Liver (tissue), 9 donors: Measurements from ENCODE around the gene RB1. TPM values are rescaled to one million over a fixed set of nuclear protein-coding genes. Genes with fewer than 3 reads are reported as not detected.
"Not testable (repeated sequence)": the region's sequence is repeated elsewhere in the genome, so short reads cannot be mapped to it uniquely, and the experiment has no call there.

ENCODE experiments used
- DNase-seq: peaks from one replicate; pipeline ENCODE4 v3.0.0-alpha.2; 2017; ENCODE audit warnings: low spot score
- H3K27ac ChIP-seq, 2 donors: one replicate each; pipeline ENCODE4 v1.7.0; 2013; ENCODE audit warnings: inconsistent platforms in 2 of 2, low read length in 2 of 2, control low read depth in 1 of 2, low read depth in 1 of 2, mild to moderate bottlenecking in 1 of 2
- H3K27me3 ChIP-seq, 4 donors: one replicate each; pipeline versions ENCODE4 v1.6.1 to v1.7.0; 2013; ENCODE audit warnings: low read length in 3 of 4, inconsistent platforms in 1 of 4, mild to moderate bottlenecking in 1 of 4, moderate library complexity in 1 of 4; ENCODE audit not compliant: control insufficient read depth in 4 of 4, insufficient read depth in 4 of 4
- H3K36me3 ChIP-seq, 4 donors: one replicate each; pipeline versions ENCODE4 v1.6.1 to v1.7.0; 2013; ENCODE audit warnings: low read length in 3 of 4, mild to moderate bottlenecking in 3 of 4, low read depth in 1 of 4, moderate library complexity in 1 of 4; ENCODE audit not compliant: control insufficient read depth in 4 of 4, insufficient read depth in 3 of 4
- H3K4me1 ChIP-seq, 4 donors: one replicate each; pipeline versions ENCODE4 v1.6.1 to v1.7.0; 2013; ENCODE audit warnings: low read length in 3 of 4, mild to moderate bottlenecking in 3 of 4, moderate library complexity in 1 of 4; ENCODE audit not compliant: control insufficient read depth in 4 of 4, insufficient read depth in 4 of 4
- H3K4me3 ChIP-seq, 3 donors: one replicate each; pipeline versions ENCODE4 v1.6.1 to v1.7.0; 2013; ENCODE audit warnings: low read length in 3 of 3, control low read depth in 1 of 3, low read depth in 1 of 3, mild to moderate bottlenecking in 1 of 3
- H3K9ac ChIP-seq, 2 donors: one replicate each; pipeline ENCODE4 v1.7.0; 2013; ENCODE audit warnings: low read length in 2 of 2, mild to moderate bottlenecking in 2 of 2, moderate library complexity in 2 of 2, control low read depth in 1 of 2, low read depth in 1 of 2
- H3K9me3 ChIP-seq, 4 donors: one replicate each; pipeline versions ENCODE4 v1.6.1 to v1.7.0; 2013; ENCODE audit warnings: low read length in 3 of 4; ENCODE audit not compliant: control insufficient read depth in 4 of 4
- EGR1 ChIP-seq, 2 donors: IDR thresholded peaks; 2 replicates each; pipeline ENCODE4 v1.6.1; 2016 to 2018; ENCODE audit warnings: antibody characterized with exemption in 2 of 2, low read depth in 2 of 2
- FOXA2 ChIP-seq: IDR thresholded peaks from 2 replicates; pipeline ENCODE4 v1.6.1; 2016; ENCODE audit warnings: antibody characterized with exemption
- GABPA ChIP-seq, 2 donors: IDR thresholded peaks in 1 of 2; conservative IDR thresholded peaks in 1 of 2; 2 replicates each; pipeline ENCODE4 v1.6.1; 2016; ENCODE audit warnings: antibody characterized with exemption in 2 of 2, mild to moderate bottlenecking in 1 of 2, moderate library complexity in 1 of 2
- HNF4G ChIP-seq: IDR thresholded peaks from 2 replicates; pipeline ENCODE4 v1.6.1; 2016; ENCODE audit warnings: antibody characterized with exemption
- JUND ChIP-seq, 2 donors: IDR thresholded peaks; 2 replicates each; pipeline ENCODE4 v1.6.1; 2016; ENCODE audit warnings: antibody characterized with exemption in 2 of 2
- NR2F2 ChIP-seq: IDR thresholded peaks from 2 replicates; pipeline ENCODE4 v1.6.1; 2016; ENCODE audit warnings: antibody characterized with exemption
- REST ChIP-seq: IDR thresholded peaks from 2 replicates; pipeline ENCODE4 v1.6.1; 2016; ENCODE audit warnings: antibody characterized with exemption, mild to moderate bottlenecking
- RXRA ChIP-seq, 2 donors: IDR thresholded peaks; 2 replicates each; pipeline ENCODE4 v1.6.1; 2017 to 2018; ENCODE audit warnings: antibody characterized with exemption in 2 of 2, mild to moderate bottlenecking in 1 of 2
- TAF1 ChIP-seq: conservative IDR thresholded peaks from 2 replicates; pipeline ENCODE4 v1.6.1; 2016; ENCODE audit warnings: antibody characterized with exemption, mild to moderate bottlenecking
- ZBTB33 ChIP-seq: IDR thresholded peaks from 2 replicates; pipeline ENCODE4 v1.6.1; 2016; ENCODE audit warnings: antibody characterized with exemption
- WGBS: extraction: QIAGEN DNeasy Blood & Tissue Kit; methylation state at CpG from one replicate; pipeline ENCODE4 v1.1.7; 2013; 5-methylcytosine and 5-hydroxymethylcytosine counted together
- polyA plus RNA-seq, 2 donors: library from polyadenylated mRNA; stranded (reverse) in 1 of 2; unstranded in 1 of 2; fragments of 200-250 nt in 1 of 2; fragments of >200 nt in 1 of 2; fragmentation: Nextera tagmentation in 1 of 2; extraction: Ambion mirVana in 1 of 2; gene quantifications; one replicate each; pipeline versions ENCODE4 v1.2.1 to v1.2.3, GENCODE V29; 2013 to 2015
- total RNA-seq, 2 donors: library from RNA; depleted of rRNA; stranded (reverse); fragments of >200 nt; gene quantifications; one replicate each; pipeline ENCODE4 v1.2.3, GENCODE V29; 2014
- donor health status: healthy.
- donor health status: healthy.
- donor health status: healthy.
- donor health status: healthy.
- donor health status: healthy.

The RB1 gene
- total and polyA plus RNA-seq, 4 donors = 6.6 to 30.6 (median 8.9) TPM

GRCh38 chr13:48424212-48424611, 120.7 kb downstream of the RB1 start:
- TF ChIP-seq ZBTB33 = no peak
- no peak for TF ChIP-seq EGR1 (IDR thresholded peaks at IDR 0.05; ENCODE audit: low read depth in 2 of 2)
- TF ChIP-seq RXRA (IDR thresholded peaks at IDR 0.05) = no peak
- Histone ChIP-seq H3K27ac (no peak overlapping the region), H3K9ac (no peak overlapping the region), H3K9me3 (no peaks in the 10 kb centered on the region), H3K4me1 (no peaks in the 10 kb centered on the region), H3K4me3 (no peak overlapping the region), H3K36me3 (no peaks in the 10 kb centered on the region), H3K27me3 (no peaks in the 10 kb centered on the region)
- no peak for DNase-seq
- over 99% methylated on average over 3 of the region's 3 CpGs for WGBS

GRCh38 chr13:48426052-48426451, 122.5 kb downstream of the RB1 start:
- Histone ChIP-seq H3K27ac (no peak overlapping the region), H3K9me3 (no peaks in the 10 kb centered on the region)
- TF ChIP-seq FOXA2 = no peak
- TF ChIP-seq GABPA (IDR thresholded peaks at IDR 0.05 in 1 of 2, conservative IDR thresholded peaks at IDR 0.05 in 1 of 2) = no peak
- TF ChIP-seq JUND (IDR thresholded peaks at IDR 0.05) = no peak
- no peak for TF ChIP-seq HNF4G
- no peak for TF ChIP-seq TAF1
- TF ChIP-seq RXRA (IDR thresholded peaks at IDR 0.05) = no peak

GRCh38 chr13:48426755-48427298, 123.3 kb downstream of the RB1 start:
- H3K27ac ChIP-seq, H3K27me3 ChIP-seq, H3K9me3 ChIP-seq, H3K4me1 ChIP-seq, H3K4me3 ChIP-seq, H3K36me3 ChIP-seq, DNase-seq, H3K9ac ChIP-seq: not testable (repeated sequence)
- 88% methylated on average over 8 of the region's 9 CpGs for WGBS

More at GRCh38 chr13:48426052-48426451, 122.5 kb downstream of the RB1 start:
- no peaks in the 10 kb centered on the region for H3K4me1 ChIP-seq
- no peak overlapping the region for H3K4me3 ChIP-seq
- H3K36me3 ChIP-seq = no peaks in the 10 kb centered on the region
- H3K27me3 ChIP-seq = no peaks in the 10 kb centered on the region
- no peak for DNase-seq
- H3K9ac ChIP-seq = no peak overlapping the region

GRCh38 chr13:48429036-48429435, 125.5 kb downstream of the RB1 start:
- 97% methylated on average over 3 of the region's 3 CpGs for WGBS
- no peaks in the 10 kb centered on the region for H3K36me3 ChIP-seq
- H3K27me3 ChIP-seq = no peaks in the 10 kb centered on the region
- H3K9ac ChIP-seq = no peak overlapping the region
- H3K4me1 ChIP-seq = no peaks in the 10 kb centered on the region
- no peak overlapping the region for H3K4me3 ChIP-seq
- TF ChIP-seq NR2F2 (no peak), GABPA (IDR thresholded peaks at IDR 0.05 in 1 of 2, conservative IDR thresholded peaks at IDR 0.05 in 1 of 2) (no peak), REST (no peak)
- H3K27ac ChIP-seq = no peak overlapping the region
- DNase-seq = no peak
- H3K9me3 ChIP-seq = no peaks in the 10 kb centered on the region
